SIG-M5 treated with dmso at 0.1 percent for 504 hours (cell line): Measurements from ENCODE around the gene FXYD1.

ENCODE experiments used
- DNase-seq: peaks from one replicate; lab custom pipeline; 2025; ENCODE audit not compliant: unreplicated experiment; lab: John Stamatoyannopoulos, UW

The FXYD1 gene

DNA sequence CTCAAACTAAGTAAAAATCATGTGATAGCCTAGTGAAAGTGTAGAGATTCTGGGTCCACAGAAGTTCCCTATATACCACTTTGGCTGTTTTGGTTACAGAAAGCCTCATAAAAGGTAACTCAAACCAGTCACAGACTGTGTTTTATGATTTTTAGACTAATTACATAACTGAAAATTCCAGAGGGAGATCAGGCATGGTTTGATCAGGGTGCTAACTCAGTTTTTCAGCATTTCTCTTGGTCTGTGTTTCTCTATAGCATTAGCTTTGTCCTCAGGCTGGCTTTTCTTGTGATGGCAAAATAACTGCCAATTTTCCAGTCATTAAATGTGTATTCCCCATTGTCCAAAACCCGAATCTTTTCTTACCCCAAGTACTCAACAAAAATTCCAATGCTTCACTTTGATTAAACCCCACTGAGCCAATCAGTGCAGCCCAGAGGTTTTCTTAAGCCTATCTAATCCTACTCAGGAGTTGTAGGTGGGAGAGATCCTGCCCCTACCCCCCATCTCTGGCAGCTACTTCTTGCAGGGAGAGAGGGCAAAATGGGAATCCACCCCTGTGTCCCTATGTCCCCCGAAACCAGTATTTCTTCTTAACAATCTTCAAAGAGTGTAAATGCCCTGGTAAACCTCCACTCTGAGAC is 31.6 kb upstream of the FXYD1 start:
- no peak for DNase-seq

DNA sequence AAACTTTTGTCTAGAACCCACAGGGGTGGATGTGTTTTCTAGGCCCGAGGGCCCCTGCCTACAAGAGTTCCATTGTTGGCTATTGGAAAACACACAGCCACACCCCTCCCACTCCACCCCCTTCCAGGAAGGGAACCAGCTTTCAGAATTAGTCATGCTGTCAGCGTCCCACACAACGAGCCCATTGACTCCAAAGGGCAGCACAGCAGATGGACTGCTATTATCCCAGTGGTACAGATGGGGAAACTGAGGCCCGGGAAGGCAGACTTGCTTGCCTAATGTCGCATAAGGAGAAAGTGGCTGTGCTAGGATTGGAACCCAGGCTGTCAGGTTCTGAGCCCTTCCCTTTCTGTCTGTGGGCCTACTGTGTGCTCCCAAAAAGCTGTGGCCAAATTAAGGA is 31.1 kb upstream of the FXYD1 start:
- DNase-seq, result no peak

DNA sequence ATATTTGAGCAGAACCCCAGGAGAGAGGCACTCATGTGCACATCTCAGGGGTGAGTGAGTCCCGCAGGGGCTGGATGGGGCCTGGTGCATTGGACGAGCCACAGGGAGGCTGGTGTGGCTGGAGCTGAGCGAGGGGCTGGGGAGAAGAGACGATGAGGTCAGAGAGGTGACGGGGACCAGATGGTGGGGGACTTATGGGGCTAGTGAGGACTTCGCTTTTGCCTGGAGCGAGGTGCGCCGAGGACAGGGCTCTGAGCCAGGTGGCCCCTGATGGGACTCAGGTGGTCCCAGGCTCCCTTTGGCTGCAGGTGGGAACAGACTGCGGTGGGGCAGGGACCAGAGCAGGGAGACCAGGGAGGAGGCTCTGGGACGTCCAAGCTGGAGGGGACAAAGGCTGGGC is 29.9 kb upstream of the FXYD1 start:
- no peak for DNase-seq

DNA sequence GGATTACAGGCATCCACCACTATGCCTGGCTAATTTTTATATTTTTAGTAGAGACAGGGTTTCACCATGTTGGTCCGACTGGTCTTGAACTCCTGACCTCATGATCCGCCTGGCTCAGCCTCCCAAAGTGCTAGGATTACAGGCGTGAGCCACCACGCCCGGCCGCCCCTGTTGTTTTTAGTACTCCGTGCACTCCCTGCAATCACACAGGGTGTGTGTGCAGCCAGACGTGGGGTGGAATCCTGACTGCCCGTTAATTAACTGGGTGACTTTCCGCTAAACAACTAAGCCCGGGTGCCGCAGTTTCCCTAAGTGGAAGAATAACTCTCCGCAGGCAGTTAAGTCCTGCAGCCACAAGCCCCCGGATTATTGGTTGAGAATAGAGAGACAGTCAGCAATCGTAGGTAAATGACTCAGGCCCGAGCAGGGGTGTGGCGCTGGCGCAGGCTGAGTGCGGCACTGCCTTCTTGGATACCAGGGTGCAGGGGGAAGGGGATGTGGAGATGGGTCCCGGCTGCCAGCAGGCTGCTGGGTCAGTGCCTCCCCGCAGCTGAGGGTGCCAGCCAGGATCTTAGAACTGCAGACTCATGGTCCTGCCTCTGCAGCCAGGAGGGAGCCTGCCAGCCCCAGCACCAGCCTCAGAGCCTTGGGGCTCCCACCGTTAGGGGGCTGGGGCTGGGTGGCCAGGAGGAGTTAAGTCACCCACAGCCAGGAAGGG is 29.1 kb upstream of the FXYD1 start:
- DNase-seq, result no peak

DNA sequence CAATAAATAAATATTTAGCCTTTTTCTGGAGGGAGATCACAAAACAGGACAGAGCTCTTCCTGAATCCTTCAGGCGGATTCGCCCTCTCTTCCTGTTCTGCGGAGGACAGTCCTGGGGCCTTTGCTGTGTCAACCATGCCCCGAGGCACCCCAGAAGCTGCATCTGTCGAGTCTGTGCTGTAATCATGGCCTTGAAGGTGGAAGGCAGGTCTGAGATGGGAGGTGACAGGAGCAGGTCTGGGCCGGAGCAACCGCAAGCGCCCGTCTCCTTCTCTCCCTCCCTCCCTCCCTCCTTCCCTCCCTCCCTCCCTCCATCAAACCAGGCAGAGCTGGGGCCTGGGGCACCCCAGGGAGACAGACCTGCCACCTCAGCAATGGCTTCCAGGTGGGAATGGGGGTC is 27.6 kb upstream of the FXYD1 start:
- no peak for DNase-seq

DNA sequence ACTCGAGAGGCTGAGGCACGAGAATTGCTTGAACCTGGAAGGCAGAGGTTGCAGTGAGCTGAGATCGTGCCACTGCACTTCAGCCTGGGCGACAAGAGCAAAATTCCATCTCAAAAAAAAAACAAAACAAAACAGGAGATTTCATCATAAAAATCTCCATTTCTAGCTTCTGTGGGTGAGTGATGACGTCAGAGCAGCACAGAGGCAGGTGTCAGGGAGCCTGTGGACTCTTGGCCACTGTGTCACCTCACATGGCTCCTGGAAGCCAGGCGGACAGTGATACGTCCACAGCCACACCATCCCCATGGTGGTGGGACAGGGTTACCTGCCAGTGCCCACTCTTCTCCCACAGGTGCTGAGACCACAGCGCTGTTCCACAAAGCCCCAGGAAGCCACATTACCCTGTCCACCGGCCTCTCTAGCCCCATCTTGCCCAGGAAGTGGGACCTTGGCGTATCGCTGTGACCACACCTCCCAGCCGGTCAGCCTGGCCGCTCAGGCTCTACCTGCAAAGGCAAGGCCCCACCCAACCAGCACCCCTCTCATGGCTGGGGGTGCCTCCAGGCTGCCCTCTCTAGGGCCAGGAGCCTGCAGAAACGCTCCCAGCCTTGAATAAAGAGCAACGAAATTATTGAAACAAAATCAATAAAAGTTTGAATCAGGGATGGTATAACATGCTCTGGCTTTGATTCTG is 25.5 kb upstream of the FXYD1 start:
- DNase-seq, result no peak

DNA sequence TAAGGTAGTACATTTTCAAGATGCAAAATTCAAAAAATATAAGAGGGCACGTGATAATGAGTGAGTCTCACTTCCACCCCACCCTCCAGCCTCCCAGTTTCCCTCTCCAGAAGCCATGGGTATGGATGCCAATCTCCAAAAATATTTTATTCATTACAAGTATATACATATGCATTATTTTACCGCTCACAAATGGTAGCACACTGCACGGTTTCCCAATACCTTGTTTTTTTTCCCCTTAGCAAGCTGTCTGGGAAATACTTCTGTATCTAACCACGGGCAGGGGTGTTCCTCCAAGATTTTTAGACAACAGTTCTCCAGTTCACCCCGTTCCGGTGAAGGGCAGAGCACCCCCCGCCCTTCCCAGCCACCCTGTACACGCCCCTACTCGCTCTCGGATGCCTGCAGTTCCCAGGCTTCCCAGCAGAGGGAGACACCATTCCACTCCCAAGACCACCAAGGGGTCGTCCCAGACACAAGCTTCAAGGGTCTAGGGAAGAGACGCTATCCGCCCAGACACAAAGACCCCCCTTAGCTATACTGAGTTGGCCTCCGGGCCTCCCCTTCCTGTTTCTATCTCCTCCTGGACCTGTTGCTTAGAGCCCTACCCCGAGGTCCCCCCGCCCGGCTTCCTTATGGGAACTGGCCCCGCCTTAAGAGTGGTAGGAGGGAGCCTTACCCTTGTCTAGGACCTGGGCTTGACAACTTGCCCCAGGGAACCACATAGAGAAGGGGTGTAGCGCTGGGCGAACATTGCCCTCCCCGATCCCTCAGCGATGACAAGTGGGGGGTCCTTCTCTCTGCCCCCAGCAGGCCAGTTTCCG is 24.1 kb upstream of the FXYD1 start:
- peak; percentile 39 for DNase-seq

DNA sequence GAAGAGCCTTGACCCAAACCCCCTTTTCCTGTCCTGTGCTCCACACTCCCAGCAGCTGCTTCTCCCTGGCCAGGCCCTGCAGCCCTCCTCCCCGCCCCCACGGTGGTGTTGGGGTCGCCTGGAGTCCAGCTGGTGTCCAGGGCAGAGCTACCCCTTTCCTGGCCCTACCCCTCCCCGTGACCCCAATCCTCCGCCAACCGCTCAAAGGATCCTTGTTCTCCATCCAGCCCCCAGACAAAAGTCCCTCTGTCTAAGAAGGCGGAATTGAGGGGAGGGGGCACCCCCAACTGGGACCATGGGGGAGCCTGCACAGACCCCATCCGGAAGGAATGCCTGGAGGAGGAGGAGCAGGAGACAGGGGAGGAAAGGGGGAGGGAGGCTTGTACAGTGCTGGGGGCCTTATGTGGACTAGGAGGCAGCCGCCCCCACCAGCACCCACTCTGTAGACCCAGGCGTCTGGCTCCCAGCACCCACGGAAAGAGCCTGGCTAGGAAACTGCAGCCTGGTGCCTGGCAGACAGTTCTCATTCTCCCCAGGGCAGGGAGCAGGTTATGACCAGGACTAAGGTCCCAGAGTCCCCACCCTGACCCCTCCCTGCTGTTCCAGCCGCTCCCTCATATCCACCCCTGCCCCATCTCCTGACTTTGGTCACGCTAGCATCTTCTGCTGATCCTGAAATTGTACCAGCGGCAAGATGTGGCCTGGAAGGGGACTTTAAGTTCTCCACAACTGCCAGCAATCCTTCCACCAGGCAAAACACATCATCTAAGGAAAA is 23.3 kb upstream of the FXYD1 start, which contains the start of gene FXYD3:
Gene FXYD3, plus strand, starts transcription at position 647 of the 775 bp plus-strand sequence. CDS start 3,554 bp downstream, outside the sequence.
- no peak for DNase-seq

DNA sequence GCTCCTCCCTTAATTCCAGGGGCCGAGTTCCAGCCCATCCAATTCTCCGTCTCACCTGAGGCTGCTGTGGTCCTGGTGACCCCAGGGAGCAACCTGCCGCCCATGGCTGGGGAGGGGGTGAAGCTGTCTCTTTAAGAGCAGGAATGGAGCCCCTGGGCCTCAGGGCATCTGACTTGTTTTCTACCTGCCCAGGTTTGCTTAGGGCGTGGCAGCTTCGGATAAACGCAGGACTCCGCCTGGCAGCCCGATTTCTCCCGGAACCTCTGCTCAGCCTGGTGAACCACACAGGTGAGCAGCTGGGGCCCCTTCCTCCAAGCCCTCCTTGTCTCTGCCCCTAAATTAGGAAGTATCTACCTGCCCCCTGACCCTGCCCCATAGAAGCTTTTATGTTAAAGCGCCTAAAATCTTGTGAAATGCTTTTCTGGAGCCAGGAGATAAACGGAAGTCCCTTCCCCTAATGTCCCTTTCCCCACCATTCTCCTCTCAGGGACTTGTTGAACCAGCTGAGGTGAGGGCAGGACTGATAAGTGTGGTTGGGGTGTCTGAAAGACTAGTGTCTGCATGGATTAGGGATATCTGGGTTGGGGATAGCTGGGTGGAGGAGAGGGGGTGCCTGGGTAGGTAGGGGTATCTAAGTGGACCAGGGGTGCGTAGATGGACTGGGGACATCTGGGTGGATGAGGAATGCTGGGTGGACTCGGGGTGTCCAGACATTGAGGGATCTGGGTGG is 22.4 kb upstream of the FXYD1 start:
- DNase-seq, result peak; percentile 7

DNA sequence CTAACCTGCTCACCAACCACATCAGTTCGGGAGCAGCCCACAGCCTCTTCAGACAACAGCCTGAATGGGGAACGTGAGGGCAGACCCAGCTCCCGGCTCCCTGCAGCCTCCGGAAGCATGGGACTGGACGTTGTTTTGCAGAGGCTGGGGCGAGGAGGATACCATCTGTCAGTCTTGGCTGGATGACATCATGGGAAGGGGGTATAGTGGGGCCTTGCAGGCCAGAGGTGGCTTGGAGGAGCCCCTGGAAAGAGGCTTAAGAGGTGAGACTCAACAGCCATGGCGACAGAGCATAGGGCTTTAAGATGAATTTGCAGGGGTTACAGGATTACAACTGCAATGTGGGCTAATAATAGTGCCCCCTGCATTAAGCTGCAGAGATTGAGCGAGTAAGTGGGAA is 21.5 kb upstream of the FXYD1 start:
- DNase-seq, result no peak

DNA sequence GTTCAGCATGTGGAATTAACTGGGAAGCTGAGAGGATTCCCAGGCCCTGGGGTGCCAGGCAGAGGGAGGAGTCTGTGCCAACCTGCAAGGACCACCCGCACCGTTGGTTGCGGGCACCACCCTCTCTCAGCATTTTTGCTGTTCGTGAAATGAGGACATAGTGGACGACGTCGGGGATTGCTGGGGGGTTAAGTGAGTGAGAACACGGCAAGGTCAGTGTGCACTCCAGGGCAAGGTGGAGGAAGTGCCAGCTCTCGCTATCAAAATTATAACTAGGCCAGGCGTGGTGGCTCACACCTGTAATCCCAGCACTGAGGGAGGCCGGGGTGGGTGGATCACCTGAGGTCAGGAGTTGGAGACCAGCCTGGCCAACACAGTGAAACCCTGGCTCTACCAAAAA is 20.8 kb upstream of the FXYD1 start:
- DNase-seq, result no peak

DNA sequence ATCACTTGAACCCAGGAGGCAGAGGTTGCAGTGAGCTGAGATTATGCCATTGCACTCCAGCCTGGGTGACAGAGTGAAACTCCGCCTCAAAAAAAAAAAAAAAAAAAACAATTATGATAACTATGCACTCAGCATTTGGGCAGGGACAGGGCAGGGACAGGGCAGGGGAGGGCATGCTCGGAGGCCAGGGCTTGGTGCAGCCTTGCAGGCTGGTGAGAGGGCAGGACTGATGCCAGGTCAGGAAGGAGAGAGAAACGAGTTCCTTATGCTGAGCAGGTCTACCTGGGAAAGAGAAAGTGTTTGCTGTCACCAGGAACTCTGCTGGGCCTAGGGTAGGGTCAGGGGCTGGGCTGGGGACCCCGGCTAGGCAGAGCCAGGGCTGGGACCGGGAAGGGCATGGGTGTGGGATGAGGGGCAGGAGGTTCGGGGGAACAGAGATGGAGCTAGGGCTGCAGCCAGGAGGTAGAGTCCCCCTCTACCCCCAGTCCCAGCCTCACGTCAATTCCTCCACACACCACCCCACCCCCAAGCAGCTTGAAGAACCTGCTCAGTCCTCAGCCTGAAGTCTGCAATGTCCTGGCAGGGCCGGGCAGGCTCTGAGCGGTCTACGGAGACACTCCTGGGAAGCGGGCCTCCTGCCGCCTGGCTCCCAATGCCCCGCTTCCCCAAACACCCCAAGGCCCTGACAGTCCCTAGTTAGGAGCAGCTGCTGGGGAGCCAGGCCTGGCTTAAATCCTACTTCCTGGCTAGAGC is 20.2 kb upstream of the FXYD1 start:
- DNase-seq, result no peak

DNA sequence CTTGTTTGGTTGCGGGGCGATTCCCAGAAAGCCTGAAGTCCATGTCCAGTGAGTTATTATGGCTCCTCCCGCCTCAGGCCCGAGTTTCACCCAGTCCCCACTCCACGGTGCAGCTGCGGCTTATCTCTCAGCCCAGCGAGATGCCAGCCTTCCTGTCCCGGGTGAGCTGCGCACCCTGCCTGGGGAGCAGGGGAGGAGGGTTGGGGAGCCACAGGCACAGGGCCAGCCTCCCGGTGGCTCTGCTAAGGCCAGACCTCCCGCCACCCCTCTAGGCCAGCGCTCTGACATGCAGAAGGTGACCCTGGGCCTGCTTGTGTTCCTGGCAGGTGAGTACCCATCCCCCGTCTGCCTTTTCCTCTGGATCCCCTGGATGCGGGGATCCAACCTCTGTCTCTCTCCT is 19.5 kb upstream of the FXYD1 start:
- DNase-seq, result no peak

DNA sequence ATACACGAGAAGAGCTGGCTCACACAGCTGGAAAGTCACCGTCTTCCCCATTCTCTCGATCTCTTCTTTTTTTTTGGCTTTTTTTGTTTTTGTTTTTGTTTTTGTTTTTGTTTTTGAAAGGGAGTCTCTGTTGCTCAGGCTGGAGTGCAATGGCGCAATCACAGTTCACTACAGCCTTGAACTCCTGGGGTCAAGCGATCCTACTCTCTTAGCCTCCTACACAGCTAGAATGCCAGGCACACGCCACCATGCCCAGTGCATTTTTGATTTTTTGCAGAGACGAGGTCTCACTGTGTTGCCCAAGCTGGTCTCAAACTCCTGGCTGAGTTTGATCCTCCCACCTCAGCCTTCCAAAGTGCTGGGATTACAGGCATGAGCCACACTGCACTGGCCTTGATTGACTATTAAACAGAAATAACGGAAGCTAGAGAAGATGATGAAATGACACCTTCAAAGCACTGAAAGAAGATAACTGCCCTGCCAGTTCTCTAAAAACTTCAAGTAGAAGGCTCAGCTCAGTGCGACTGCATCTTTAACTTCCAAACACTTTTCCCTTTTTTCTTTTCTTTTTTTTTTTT is 19.0 kb upstream of the FXYD1 start:
- DNase-seq, result peak; percentile 25

DNA sequence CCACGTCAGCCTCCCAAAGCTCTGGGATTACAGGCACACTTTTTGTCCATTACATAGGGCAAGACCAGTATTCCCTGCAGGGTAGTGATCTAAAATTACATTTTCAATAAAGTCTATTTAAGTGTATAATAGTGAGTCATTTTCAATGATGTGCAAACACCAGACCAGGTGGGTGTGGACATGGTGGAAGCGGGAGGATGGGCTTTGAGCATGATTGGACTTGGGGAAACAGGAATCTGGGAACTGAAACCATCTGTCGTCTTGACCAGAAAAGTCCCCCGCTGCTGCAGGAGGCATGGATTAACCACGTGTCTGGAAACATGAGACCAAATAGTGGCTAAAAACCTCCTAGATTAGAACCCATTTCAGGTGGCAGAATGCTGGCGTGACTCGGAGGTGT is 18.1 kb upstream of the FXYD1 start:
- DNase-seq, result peak; percentile 60

DNA sequence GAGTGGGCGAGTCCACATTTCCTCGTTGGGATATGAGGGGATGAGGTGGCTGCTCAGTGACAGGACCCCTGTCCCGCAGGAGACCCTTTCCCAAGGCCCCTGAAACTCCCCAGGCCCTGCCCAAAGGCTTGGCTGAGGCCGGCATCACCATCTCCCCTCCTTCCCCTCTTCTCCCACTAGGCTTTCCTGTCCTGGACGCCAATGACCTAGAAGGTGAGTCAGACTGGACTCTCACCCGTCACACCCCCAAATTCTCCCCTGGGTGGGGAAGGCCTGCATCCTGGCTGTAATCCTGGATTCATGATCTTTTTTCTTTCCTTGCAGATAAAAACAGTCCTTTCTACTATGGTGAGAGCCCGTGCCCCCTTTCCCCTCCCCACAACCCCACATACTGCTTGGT is 17.7 kb upstream of the FXYD1 start:
- DNase-seq, result no peak

DNA sequence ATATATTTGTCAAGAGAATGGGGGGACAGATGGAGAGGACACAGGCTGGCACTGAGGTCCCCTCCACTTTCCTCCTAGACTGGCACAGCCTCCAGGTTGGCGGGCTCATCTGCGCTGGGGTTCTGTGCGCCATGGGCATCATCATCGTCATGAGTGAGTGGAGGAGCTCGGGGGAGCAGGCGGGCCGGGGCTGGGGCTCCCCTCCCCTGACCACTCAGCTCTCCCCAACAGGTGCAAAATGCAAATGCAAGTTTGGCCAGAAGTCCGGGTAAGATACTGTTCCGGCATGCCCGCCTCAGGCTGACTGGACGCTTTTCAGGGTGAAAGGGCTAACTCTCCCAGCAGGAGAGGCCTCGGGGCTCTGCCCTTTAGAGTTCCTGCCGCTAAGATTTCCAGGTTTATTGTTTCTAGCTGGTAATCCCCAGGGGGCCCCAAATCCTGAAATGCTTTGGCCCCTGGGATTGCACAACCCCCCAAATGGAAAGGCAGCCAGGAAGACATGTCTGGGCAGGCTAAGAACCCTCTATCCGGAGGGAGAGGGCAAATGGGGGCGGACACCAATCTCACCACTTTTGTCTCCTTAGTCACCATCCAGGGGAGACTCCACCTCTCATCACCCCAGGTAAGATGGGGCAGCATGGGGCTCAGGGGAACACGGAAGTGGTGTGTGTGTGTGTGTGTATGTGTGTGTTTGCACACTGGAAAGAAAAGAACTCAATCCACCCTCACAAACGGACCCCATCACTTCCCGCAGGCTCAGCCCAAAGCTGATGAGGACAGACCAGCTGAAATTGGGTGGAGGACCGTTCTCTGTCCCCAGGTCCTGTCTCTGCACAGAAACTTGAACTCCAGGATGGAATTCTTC is 15.7 kb upstream of the FXYD1 start:
- no peak for DNase-seq

DNA sequence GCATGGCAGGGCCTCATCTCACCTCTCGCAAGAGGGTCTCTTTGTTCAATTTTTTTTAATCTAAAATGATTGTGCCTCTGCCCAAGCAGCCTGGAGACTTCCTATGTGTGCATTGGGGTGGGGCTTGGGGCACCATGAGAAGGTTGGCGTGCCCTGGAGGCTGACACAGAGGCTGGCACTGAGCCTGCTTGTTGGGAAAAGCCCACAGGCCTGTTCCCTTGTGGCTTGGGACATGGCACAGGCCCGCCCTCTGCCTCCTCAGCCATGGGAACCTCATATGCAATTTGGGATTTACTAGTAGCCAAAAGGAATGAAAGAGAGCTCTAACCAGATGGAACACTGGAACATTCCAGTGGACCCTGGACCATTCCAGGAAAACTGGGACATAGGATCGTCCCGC is 15.1 kb upstream of the FXYD1 start:
- DNase-seq, result no peak
